Neural cell (in vitro differentiated cells): ENCODE results near the gene CDCA8. TPM values are rescaled to one million over a fixed set of nuclear protein-coding genes. Genes with fewer than 3 reads are reported as not detected.

Experiments
- H2AFZ ChIP-seq: fragments of 200-600, 300-800 bp; sonication (generic), shearing (Covaris generic); 2 replicates; pipeline ENCODE4 v1.6.0; 2014; ENCODE audit warnings: low read depth, mild to moderate bottlenecking, antibody characterized with exemption, low read length, moderate library complexity
- H3F3A ChIP-seq: fragments of 200-600 bp; shearing (Covaris generic); 2 replicates; pipeline ENCODE4 v1.6.1; 2016; ENCODE audit warnings: mild to moderate bottlenecking, moderate library complexity, mixed read lengths, antibody characterized with exemption, low read length; ENCODE audit not compliant: insufficient read depth, poor library complexity, severe bottlenecking
- H3K27ac ChIP-seq: fragments of 200-600, 300-800 bp; sonication (generic), shearing (Covaris generic); 2 replicates; pipeline ENCODE4 v1.5.1; 2014; ENCODE audit warnings: mild to moderate bottlenecking, low read length, moderate library complexity
- H3K27me3 ChIP-seq: fragments of 300-800, 200-600 bp; sonication (generic), shearing (Covaris generic); 2 replicates; pipeline ENCODE4 v1.6.0; 2014; ENCODE audit warnings: mild to moderate bottlenecking, low read depth, low read length, moderate library complexity; ENCODE audit not compliant: insufficient read depth
- H3K36me3 ChIP-seq: fragments of 300-800, 200-600 bp; sonication (generic), shearing (Covaris generic); 2 replicates; pipeline ENCODE4 v1.5.1; 2014; ENCODE audit warnings: mild to moderate bottlenecking, antibody characterized with exemption, low read length, moderate library complexity; ENCODE audit not compliant: insufficient read depth
- H3K4me2 ChIP-seq: fragments of 300-800, 200-600 bp; sonication (generic), shearing (Covaris generic); 2 replicates; pipeline ENCODE4 v1.6.0; 2014; ENCODE audit warnings: mild to moderate bottlenecking, low read length
- H3K4me3 ChIP-seq: fragments of 300-800, 200-600 bp; sonication (generic), shearing (Covaris generic); 2 replicates; pipeline ENCODE4 v1.5.1; 2014; ENCODE audit warnings: mild to moderate bottlenecking, low read length, moderate library complexity
- H3K79me2 ChIP-seq: fragments of 200-600 bp; shearing (Covaris generic); replicated peaks from 2 replicates; pipeline ENCODE4 v1.6.0; 2014; ENCODE audit warnings: mild to moderate bottlenecking, low read length, moderate library complexity; ENCODE audit not compliant: insufficient read depth
- H3K9ac ChIP-seq: fragments of 300-800, 200-600 bp; sonication (generic), shearing (Covaris generic); 2 replicates; pipeline ENCODE4 v1.6.1; 2016; ENCODE audit warnings: mild to moderate bottlenecking, low read length, mixed read lengths
- H3K9me2 ChIP-seq: fragments of 200-600 bp; shearing (Covaris generic); 2 replicates; pipeline ENCODE4 v1.6.1; 2016; ENCODE audit warnings: mild to moderate bottlenecking, low read length, mixed read lengths; ENCODE audit not compliant: insufficient read depth
- H3K9me3 ChIP-seq: fragments of 200-600, 300-800 bp; sonication (generic), shearing (Covaris generic); 2 replicates; pipeline ENCODE4 v1.6.1; 2016; ENCODE audit warnings: mild to moderate bottlenecking, mixed run types, low read length, moderate library complexity, mixed read lengths
- H4K20me1 ChIP-seq: fragments of 200-600 bp; shearing (Covaris generic); 2 replicates; pipeline ENCODE4 v1.6.1; 2016; ENCODE audit warnings: mild to moderate bottlenecking, mixed run types; ENCODE audit not compliant: insufficient read depth
- EP300 ChIP-seq: fragments of 450-650 bp; conservative IDR thresholded peaks from 2 replicates; pipeline ENCODE4 v1.6.1; 2014; ENCODE audit warnings: antibody characterized with exemption, mild to moderate bottlenecking, moderate library complexity; ENCODE audit not compliant: poor library complexity, severe bottlenecking
- EZH2 ChIP-seq: fragments of 200-600, 300-800 bp; shearing (Covaris generic), sonication (generic); IDR thresholded peaks from 2 replicates; pipeline ENCODE4 v1.6.1; 2014; ENCODE audit warnings: antibody characterized with exemption, low read length, borderline replicate concordance, mild to moderate bottlenecking; ENCODE audit not compliant: insufficient read depth, poor library complexity, severe bottlenecking
- MXI1 ChIP-seq: fragments of 450-650 bp; conservative IDR thresholded peaks from 2 replicates; pipeline ENCODE4 v1.6.1; 2014; ENCODE audit warnings: antibody characterized with exemption, mild to moderate bottlenecking; ENCODE audit not compliant: poor library complexity, severe bottlenecking
- POLR2AphosphoS5 ChIP-seq: IDR thresholded peaks from 2 replicates; pipeline ENCODE4 v1.6.1; 2012
- RAD21 ChIP-seq: fragments of 450-650 bp; conservative IDR thresholded peaks from 2 replicates; pipeline ENCODE4 v1.6.1; 2014; ENCODE audit warnings: antibody characterized with exemption, mild to moderate bottlenecking, moderate library complexity
- SMC3 ChIP-seq: fragments of 450-650 bp; conservative IDR thresholded peaks from 2 replicates; pipeline ENCODE4 v1.6.1; 2014; ENCODE audit warnings: antibody characterized with exemption, mild to moderate bottlenecking, moderate library complexity; ENCODE audit not compliant: poor library complexity
- TAF1 ChIP-seq: IDR thresholded peaks from 2 replicates; pipeline ENCODE4 v1.6.1; 2012; ENCODE audit warnings: low read depth
- polyA plus RNA-seq: library from polyadenylated mRNA; depleted of rRNA; stranded (reverse); fragments of >200 nt; gene quantifications from 2 replicates; pipeline ENCODE4 v1.2.3, GENCODE V29; 2014
- TF ChIP-seq, protein P1 (sequence below): IDR thresholded peaks from 2 replicates; pipeline ENCODE4 v1.6.1; 2012; ENCODE audit warnings: borderline replicate concordance
- TF ChIP-seq, protein P2 (sequence below): fragments of 450-650 bp; IDR thresholded peaks from 2 replicates; pipeline ENCODE4 v1.5.1; 2014; ENCODE audit warnings: antibody characterized with exemption, mild to moderate bottlenecking, moderate library complexity; ENCODE audit not compliant: poor library complexity, severe bottlenecking

CDCA8 gene
- polyA plus RNA-seq, 1 donor from 2014 or later, result 0.72 TPM

DNA sequence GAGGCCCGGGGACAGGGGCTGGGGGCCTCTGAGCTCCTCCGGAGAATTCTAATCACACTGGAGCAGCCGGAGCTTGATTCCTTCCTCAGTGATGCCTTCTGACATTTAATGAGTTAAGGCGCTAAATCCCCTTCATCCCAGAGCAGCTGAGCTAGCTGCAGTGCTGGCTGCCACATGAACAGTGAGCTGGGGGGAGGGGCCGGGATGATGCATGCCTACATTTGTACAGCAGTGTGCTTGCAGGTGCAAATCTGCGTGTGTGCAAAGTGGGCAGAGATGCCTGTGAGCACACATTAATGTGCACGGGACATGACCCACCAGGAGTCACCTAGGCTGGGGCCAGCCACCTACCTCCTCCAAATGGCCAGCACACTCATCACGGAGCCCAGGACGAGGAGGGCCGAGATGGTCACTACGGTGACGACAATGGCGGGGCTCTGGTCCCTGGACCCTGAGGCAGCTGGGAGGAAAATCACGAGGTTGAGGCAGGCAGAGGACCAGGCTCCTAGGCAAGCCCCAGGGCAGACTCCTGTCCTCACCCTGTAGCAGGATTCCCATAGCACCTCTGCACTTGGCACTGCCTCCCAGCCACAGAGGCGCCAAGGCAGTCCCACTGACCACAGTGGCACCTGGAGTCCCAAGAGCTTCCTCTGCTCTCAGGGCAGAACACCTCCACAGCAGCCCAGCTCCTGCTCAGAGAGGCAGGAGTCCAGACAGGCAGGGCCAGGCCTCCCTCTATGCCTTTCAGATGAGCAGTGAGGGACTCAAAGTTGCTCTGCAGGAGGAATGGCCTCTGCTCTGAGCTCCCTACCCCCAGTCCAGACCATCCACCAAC, 34.7 kb downstream of the CDCA8 start:
- Histone ChIP-seq H3K36me3 (no peaks in the 10 kb centered on the region), H3K4me2 (peak overlapping the region; percentile 42), H3K79me2 (no peaks in the 10 kb centered on the region), H4K20me1 (no peaks in the 10 kb centered on the region), H3F3A (no peaks in the 10 kb centered on the region), H3K27me3 (no peaks in the 10 kb centered on the region), H3K9me3 (no peaks in the 10 kb centered on the region), H3K4me3 (peak overlapping the region; percentile 48), H2AFZ (peak overlapping the region; percentile 54), H3K9ac (peak overlapping the region; percentile 75), H3K27ac (peak overlapping the region; percentile 97), H3K9me2 (no peaks in the 10 kb centered on the region)
- TF ChIP-seq POLR2AphosphoS5, result peak; percentile 74
- TF ChIP-seq, protein P1, sequence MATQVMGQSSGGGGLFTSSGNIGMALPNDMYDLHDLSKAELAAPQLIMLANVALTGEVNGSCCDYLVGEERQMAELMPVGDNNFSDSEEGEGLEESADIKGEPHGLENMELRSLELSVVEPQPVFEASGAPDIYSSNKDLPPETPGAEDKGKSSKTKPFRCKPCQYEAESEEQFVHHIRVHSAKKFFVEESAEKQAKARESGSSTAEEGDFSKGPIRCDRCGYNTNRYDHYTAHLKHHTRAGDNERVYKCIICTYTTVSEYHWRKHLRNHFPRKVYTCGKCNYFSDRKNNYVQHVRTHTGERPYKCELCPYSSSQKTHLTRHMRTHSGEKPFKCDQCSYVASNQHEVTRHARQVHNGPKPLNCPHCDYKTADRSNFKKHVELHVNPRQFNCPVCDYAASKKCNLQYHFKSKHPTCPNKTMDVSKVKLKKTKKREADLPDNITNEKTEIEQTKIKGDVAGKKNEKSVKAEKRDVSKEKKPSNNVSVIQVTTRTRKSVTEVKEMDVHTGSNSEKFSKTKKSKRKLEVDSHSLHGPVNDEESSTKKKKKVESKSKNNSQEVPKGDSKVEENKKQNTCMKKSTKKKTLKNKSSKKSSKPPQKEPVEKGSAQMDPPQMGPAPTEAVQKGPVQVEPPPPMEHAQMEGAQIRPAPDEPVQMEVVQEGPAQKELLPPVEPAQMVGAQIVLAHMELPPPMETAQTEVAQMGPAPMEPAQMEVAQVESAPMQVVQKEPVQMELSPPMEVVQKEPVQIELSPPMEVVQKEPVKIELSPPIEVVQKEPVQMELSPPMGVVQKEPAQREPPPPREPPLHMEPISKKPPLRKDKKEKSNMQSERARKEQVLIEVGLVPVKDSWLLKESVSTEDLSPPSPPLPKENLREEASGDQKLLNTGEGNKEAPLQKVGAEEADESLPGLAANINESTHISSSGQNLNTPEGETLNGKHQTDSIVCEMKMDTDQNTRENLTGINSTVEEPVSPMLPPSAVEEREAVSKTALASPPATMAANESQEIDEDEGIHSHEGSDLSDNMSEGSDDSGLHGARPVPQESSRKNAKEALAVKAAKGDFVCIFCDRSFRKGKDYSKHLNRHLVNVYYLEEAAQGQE, result peak; percentile 94
- TF ChIP-seq RAD21, result peak; percentile 64
- peak; percentile 79 for TF ChIP-seq EP300
- no peak for TF ChIP-seq EZH2
- peak; percentile 73 for TF ChIP-seq MXI1
- peak; percentile 96 for TF ChIP-seq TAF1
- TF ChIP-seq SMC3, result peak; percentile 66
- TF ChIP-seq, protein P2, sequence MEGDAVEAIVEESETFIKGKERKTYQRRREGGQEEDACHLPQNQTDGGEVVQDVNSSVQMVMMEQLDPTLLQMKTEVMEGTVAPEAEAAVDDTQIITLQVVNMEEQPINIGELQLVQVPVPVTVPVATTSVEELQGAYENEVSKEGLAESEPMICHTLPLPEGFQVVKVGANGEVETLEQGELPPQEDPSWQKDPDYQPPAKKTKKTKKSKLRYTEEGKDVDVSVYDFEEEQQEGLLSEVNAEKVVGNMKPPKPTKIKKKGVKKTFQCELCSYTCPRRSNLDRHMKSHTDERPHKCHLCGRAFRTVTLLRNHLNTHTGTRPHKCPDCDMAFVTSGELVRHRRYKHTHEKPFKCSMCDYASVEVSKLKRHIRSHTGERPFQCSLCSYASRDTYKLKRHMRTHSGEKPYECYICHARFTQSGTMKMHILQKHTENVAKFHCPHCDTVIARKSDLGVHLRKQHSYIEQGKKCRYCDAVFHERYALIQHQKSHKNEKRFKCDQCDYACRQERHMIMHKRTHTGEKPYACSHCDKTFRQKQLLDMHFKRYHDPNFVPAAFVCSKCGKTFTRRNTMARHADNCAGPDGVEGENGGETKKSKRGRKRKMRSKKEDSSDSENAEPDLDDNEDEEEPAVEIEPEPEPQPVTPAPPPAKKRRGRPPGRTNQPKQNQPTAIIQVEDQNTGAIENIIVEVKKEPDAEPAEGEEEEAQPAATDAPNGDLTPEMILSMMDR, result no peak

DNA sequence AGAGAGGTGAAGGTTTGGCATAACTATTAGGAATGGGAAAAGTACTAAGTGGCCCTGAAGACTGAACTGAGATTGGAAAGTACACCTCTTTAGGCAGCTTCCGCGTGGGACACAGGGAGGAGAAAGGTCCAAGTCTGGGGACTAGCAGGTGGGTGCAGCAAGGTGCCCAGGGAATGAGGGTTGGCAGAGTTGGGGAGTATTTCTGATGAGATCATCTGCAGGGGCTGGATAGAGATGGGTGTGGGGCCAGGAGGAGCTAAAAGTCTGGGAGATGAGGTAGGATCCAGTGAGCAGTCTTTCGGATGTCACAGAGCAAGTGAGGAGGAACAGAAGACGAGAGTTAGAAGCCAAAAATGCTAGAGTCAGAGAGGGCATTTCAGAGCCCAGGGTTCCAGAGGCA, 36.1 kb downstream of the CDCA8 start:
- Histone ChIP-seq H3F3A (no peaks in the 10 kb centered on the region), H2AFZ (no peak overlapping the region)

More for the DNA sequence above, 36.1 kb downstream of the CDCA8 start:
- Histone ChIP-seq H3K79me2 (no peaks in the 10 kb centered on the region), H3K4me3 (no peak overlapping the region), H3K36me3 (no peaks in the 10 kb centered on the region), H3K9me2 (no peaks in the 10 kb centered on the region), H3K27me3 (no peaks in the 10 kb centered on the region), H3K27ac (no peak overlapping the region), H3K4me2 (no peak overlapping the region), H4K20me1 (no peaks in the 10 kb centered on the region), H3K9me3 (no peaks in the 10 kb centered on the region), H3K9ac (no peak overlapping the region)
- TF ChIP-seq TAF1 (no peak), MXI1 (no peak), RAD21 (no peak), EZH2 (no peak), SMC3 (no peak)
- TF ChIP-seq, protein P2, result no peak
- TF ChIP-seq, protein P1, result no peak
